Measurements from ENCODE around the gene C17orf67.

C17orf67 gene

GRCh38 chr17:56832446-56832845 is 1.3 kb downstream of the C17orf67 start:
- no peak for DNase-seq

GRCh38 chr17:56831369-56832095 is 2.2 kb downstream of the C17orf67 start:
- no peak for DNase-seq

GRCh38 chr17:56830726-56831368 is 2.9 kb downstream of the C17orf67 start:
- DNase-seq = no peak

GRCh38 chr17:56826611-56827414 is 6.9 kb downstream of the C17orf67 start:
- no peak for DNase-seq

- DNase-seq = no peak
These were observed 9.2 kb downstream of the C17orf67 start for GRCh38 chr17:56824503-56824902.

- DNase-seq = no peak
These were observed 9.9 kb downstream of the C17orf67 start for GRCh38 chr17:56823848-56824247.

GRCh38 chr17:56822725-56823124 is 11.0 kb downstream of the C17orf67 start:
- DNase-seq = no peak

GRCh38 chr17:56821847-56822534 is 11.7 kb downstream of the C17orf67 start:
- DNase-seq = no peak

- no peak for DNase-seq
These were observed 13.5 kb downstream of the C17orf67 start for GRCh38 chr17:56820207-56820606.

GRCh38 chr17:56819431-56820145 is 14.1 kb downstream of the C17orf67 start:
- peak; percentile 62 to 81 for DNase-seq

GRCh38 chr17:56819030-56819429 is 14.7 kb downstream of the C17orf67 start:
- no peak for DNase-seq

GRCh38 chr17:56817066-56817465 is 16.7 kb downstream of the C17orf67 start:
- DNase-seq = no peak

GRCh38 chr17:56815711-56816110 is 18.0 kb downstream of the C17orf67 start:
- DNase-seq = no peak

GRCh38 chr17:56812901-56813388 is 20.8 kb downstream of the C17orf67 start:
- DNase-seq = no peak

- no peak for DNase-seq
These were observed 22.6 kb downstream of the C17orf67 start for GRCh38 chr17:56810891-56811775.

GRCh38 chr17:56810343-56810742 is 23.4 kb downstream of the C17orf67 start:
- DNase-seq = no peak

GRCh38 chr17:56809820-56810179 is 23.9 kb downstream of the C17orf67 start:
- no peak for DNase-seq

- DNase-seq = no peak
These were observed 24.5 kb downstream of the C17orf67 start for GRCh38 chr17:56809106-56809819.

GRCh38 chr17:56808503-56808902 is 25.2 kb downstream of the C17orf67 start:
- DNase-seq = no peak

- no peak for DNase-seq
These were observed 26.0 kb downstream of the C17orf67 start for GRCh38 chr17:56807723-56808122.

GRCh38 chr17:56806949-56807348 is 26.8 kb downstream of the C17orf67 start:
- DNase-seq = no peak

All from activated CD4-positive, alpha-beta T cell treated with anti-CD3 and anti-CD28 coated beads for 4 hours (primary cell).